Brain pericyte (primary cell): Measurements from ENCODE around the gene TIMM21.

ENCODE experiments used
- DNase-seq: peaks from one replicate; pipeline ENCODE4 v3.0.0-alpha.2; 2012; ENCODE audit warnings: low read depth, low spot score

Gene TIMM21

DNA sequence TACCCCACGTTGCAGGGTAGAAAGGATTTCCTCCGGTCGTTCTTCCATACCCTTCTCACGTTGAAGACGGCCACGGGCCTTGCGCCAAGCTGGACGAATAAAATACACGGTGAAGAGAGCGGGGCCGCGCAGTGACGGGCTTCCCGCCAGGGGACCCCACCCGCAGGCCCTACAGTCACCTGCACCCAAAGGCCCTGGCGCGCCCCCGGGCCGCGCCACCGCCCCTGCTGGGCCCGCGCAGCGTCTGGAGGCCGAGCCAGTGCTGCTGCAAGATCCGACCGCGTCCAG is 888 bp upstream of the TIMM21 start:
- DNase-seq, result no peak

DNA sequence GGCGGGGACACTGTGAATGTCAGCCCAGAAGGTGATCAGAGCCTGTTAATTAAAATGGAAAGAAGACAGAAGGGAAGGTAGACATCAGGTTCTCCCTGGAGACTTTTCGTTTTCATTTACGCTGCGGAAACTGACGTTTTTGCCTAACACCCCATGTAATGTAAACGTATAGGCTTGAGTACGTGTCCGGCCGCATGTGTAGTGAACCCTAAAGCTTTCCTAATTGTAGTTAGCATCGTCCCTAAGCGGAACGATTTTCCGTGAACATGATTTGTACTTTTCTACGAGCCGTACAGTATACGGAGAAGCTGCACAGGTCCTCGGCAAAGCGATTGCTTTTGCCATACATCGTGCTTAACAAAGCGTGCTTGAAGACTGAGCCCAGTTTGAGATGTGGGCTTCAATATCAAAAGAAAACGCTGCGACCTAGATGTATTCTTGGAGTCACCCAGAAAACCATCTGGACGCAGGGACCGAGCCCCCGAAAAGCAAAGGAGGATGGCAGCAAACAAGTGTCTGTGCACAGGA is 284 bp downstream of the TIMM21 start:
- no peak for DNase-seq

DNA sequence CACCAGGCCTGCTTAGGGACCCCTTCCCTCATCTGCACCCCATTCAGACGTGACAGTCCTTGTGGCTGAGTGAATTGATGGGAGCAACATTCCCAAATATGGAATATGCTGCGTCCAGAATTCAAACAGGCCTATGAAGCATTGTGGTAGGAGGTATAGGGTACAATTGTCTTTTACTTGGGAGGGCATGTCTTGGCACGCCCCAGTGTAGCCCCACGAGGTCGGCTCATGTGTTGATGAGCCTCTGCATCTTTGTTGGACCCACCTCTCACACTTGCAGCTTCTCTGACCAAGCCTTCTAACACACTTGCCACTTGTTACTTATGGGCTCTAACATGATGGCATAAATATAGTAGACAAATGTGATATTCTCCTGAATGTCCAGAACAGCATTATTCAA is 1.6 kb downstream of the TIMM21 start:
- DNase-seq, result no peak

DNA sequence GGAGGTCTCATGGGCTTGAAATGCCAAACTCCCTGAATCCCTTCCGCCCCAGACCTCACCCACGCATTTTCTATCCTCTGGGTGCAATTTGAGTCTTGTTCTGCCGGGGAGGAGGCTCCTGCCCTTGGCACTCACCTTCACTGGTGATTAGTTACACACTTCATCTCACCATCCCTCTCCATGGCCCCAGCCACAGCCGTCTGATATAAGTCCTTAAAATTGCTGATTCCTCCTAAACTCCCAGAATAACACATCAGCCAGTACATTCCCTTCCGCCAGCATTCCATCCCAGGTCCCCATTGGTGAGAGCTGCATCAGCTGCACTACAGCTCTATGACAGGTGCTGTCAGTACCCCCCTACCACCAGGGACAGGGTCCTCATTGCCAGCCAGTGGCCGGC is 3.9 kb downstream of the TIMM21 start:
- no peak for DNase-seq

DNA sequence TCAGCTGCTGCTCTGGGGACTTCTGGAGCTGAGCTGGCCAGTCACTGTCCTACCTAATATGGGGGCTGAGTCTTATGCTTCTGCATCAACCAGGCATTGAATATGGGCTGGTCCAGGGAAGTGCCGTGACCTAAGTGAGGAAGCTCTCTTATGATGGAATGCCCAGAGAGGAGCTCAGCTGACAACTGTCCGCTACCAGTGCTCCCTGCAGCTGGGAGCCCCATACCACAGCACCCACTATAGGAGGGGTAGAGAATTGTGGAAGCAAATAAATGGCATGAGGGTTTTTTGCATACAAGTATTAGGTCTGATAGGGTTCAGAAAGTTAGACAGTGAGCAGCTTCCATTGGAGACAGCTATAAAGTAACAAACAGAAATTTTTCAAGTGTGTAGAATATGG is 4.5 kb downstream of the TIMM21 start:
- no peak for DNase-seq

DNA sequence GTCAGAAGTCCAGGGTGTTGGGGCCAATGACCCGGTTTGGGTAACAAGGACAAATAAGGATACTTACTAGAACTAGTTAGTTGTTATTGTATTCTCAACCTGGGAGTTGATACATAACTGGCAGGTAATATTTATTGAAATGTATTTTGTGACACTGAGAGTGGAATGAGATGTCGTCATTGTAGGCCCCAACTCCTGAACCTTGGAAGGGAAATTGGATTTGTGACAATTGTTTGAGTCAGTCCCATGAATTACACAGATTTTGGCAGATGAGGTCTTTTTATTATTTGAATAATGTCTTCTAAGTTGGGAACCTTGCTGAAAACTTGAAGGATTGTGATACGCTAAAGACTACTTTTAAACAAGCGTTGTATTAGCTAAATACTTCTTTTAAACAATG is 5.1 kb downstream of the TIMM21 start:
- no peak for DNase-seq

DNA sequence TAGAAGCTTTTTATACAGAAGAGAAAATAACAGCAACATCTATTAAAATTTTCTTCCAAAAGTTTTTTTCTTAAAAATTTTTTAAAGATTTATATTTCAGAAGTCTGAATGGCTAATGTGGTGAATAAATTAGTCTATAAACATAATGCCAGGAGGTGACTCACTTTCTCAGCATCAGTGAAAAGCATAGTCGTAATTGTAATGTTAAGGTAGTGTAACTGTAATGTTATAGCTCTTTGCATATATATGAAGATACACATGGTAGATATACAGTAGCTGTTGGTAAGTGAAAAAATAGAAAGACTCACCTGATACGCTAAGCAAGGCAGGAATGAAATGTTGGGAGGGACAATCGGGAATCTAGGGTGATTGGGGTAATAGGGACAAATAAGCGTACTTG is 5.5 kb downstream of the TIMM21 start:
- no peak for DNase-seq

DNA sequence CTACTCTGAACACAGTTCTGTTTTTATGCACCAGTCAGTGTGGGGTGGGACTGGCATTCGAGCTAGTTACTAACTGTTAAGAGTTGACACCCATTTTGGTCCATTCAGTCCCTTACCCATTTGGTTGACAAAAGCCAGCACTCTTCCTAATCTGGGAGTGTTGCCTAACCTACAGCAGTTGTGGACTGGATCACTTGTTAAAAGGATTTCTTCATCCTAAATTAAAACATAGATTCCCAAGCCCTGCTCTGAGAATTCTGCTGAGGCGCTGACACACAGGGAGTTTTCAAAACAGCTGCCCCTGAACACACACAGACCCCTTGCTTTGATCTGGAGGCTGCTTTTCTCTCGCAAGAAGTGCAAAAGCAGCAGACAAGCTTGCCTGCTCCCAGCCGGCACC is 6.4 kb downstream of the TIMM21 start:
- DNase-seq, result no peak

DNA sequence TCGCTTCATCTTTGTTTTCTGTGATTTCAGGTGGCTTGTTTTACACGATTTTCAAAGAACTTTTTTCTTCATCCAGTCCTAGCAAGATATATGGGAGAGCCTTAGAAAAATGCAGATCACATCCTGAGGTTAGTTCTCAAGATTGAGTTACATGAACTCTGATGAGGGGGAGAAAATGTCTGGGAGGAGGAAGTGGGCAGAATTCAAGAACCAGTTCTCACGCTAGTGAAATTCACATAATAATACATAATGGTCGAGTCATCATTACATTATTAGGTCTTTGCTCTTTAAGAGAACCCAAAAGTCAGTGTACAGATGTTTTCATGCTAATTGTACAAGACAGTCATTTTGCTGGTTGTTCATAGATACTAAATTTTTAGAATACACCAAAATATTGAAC is 7.0 kb downstream of the TIMM21 start:
- DNase-seq, result no peak

DNA sequence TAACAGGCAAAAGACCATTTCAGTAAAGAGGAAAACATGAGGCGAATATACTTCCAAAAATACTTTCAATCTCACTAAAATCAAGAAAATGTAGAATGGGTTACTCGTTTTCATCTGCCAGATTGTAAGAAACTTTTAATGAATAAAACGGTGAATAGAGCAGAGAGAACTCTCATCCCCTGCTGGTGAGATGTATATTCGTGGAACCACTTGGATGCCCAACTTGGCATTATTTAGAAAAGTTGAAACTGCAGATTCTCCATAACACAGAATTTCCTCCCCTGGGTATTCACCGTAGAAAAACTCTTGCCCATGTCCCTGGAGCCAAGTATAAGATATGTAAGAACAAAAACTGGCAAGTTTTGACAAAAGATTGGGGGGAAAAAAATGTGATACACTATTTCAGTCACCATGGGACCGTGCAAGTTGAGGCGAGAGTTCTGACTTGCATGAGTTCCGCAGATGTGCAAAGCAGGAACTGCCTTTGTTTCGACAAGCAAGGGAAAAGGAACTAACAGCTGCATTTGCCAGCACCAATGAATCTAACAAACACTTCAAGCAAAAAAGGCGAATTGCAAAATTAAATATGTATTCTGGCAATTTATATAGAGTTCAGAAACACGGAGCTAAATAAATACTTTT is 14.8 kb downstream of the TIMM21 start:
- DNase-seq, result no peak

DNA sequence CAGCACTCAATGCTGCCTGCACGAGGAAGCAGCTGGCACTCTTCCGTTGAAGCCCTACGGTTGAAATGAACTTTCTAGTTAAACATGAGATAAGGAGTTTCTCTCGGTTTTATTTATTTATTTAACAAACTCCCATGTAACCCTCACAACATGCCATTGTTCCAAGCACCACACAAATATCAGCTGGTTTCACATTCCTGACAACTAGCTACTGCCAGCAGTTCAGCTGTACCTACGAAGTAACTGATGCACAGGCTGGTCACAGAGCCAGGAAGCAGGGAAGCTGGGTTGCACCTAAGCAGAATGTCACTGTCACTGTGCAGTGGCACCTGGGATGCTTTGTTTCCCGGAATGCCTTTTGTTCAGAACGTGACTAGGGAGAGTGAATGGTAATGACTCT is 18.1 kb downstream of the TIMM21 start:
- DNase-seq, result no peak

DNA sequence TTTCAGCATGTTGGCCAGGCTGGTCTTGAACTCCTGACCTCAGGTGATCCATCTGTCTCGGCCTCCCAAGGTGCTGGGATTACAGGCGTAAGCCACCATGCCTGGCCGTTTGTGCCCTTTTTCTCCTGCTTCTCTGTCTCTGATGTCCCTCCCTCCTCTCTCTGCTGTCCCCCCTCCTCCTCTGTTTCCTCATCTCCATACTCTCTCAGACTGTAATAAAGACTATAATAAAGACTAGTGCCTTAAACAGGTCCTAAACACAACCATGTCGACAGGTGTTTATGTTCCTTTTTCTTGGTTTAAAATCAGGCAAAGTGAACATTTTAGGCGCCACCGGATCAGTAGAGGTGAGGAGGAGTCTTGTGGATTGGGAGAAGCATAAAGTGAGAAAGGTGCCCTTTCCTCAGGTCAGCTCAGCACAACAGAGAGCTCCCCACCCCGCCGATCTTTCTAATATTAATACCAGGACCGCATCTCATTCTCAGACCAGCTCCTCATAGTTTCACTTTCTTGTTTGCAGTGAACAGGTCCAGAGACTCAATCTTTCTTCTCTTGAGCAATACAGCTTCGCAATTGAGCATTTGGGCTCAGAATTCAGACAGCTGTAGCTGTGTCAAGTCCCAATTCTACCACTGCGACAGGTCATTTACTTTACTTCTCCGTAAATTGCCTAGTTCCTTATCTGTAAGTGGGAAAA is 23.7 kb downstream of the TIMM21 start:
- no peak for DNase-seq

DNA sequence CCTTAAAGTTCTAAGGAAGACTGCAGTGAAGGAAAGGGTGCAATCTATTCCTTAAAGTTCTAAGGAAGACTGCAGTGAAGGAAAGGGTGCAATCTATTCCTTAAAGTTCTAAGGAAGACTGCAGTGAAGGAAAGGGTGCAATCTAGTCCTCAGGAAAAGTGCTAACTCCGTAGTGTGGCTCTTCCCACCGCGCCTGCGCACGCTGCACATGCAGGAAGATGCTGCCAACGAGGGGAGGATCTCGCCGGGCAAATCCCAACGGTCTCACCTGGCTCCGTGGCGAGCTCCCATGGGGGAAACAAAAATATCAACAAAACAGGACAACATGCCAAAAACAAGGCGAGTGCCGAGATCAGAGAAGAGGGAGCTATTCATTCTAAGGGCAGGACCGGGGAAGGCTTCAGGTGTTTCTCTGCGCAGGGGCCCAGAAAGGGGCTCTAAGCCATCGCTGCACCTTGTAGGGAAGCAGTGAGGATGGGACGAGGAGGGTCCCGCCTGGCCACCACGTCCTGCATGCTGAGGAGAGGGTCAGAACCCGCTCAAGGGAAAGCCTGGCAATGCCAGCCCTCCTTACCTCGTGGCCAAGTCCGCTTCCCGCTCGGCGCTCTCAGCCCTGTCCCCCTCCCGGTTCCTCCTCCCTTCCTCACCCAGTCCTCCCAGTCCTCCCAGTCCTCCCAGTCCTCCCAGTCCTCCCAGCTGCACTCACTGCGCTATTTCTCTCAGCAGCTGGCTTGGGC is 24.5 kb downstream of the TIMM21 start:
- DNase-seq, result no peak

DNA sequence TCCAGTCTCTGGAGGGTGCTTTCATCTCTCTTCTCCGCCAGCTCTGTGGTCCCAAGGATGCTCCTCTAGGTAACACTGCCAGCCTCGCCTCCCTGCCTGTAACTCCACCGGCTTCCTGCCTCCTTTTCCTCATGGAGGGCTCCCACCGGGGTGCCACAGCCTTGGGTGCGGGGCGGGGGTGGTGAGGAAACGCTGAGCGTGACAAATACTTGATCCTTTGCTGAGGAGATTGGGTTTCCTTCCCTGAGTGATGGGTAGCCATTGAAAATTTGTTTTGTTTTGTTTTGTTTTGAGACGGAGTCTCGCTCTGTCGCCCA is 25.1 kb downstream of the TIMM21 start:
- no peak for DNase-seq

DNA sequence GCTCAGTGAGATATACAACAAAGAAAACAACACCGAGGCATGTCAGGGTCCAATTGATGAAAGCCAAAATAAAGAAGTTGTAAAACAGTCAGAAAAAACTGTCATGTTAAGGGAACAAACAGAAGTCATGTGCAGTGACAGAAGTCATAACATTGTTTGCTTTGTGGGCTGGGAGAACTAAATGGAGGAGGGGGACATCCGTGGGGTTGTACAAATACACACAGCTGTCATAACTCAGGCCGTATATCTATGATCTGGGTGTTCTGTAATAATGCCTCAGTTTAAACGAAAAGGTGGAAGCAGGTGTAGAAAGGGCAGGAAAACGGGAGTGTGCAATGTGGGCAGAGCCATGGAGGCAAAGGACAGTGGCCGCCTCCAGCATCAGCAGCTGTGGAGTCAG is 27.3 kb downstream of the TIMM21 start:
- no peak for DNase-seq

DNA sequence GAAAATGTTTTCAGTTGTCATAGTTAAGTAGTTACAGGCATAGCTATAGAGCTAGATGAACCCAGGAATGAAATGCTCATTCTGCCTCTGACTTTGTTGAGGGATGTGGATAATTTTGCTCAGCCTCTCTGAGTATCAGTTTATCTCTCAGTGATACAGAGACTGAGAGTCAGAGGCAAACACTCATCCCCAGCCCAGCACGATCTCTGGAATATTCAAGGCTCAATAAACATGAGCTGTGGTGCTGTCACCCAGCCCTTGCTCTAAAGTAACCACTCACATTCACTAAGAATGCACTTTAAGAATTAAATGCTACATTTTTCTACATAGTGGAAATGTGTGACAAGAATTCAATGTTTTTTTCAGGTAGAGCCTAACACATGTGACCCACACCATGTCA is 30.6 kb downstream of the TIMM21 start:
- DNase-seq, result no peak

DNA sequence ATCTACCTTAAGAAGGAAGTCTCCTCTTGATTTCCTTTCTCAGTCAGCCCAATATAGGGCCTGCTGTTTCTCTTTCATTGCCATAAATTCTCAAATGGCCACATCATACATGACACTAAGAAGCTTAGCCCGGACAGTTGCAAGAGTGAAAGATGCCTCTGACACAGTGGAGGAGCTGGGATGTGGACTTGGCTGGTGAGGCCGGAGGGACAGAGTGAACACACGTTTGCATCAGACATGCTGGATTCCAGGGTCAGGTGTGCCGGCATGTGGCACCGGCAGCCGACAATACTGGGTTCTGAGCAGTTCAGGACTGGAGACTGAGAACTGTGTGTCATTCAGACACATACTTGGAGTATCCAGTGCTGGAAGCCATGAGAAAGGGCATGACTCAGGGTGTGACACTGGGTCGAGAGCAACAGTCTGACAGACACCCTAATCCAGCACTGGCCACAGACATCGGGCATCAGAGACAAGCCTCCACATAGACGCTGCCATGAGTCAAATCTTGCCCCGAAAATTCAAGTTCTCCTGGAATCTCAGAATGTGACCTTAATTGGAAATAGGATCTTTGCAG is 31.4 kb downstream of the TIMM21 start:
- DNase-seq, result no peak

DNA sequence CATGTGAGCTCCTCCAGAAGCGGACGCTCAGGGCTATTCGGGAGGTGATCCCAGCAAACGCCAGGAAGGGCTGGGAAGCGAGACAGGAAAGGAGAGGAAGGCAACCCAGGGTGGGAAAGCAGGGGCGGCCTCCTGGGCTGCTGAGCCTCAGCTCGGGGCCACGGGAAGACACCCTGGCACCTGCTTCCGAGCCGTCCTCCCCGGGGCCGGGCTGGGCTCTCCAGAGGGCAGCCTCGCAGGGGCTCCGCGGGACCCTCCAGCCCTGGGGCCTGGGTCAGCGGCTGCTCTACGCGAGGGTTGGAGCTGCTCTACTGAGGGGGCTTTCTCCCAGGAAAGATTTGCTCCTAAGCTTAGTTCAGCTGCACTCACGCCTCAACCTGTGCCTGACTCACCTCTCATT is 34.0 kb downstream of the TIMM21 start:
- DNase-seq, result no peak

DNA sequence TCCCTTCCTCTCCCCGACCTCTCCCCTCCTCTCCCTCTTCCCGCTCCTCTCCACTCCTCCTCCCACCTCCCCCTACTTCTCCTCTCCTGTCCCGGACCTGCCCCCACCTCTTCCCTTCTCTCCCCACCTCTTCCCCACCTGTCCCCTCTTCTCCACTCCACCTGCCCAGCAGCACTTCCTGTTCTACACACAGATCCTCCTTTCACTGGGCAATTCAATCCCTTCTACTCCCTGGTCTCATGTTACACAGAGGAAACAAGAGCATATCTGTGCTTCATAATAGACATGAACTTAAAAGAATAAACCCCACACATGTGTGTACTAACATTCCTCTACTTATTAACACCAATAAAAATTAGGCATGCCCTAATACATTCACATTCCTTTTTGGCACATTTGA is 34.8 kb downstream of the TIMM21 start:
- DNase-seq, result no peak

DNA sequence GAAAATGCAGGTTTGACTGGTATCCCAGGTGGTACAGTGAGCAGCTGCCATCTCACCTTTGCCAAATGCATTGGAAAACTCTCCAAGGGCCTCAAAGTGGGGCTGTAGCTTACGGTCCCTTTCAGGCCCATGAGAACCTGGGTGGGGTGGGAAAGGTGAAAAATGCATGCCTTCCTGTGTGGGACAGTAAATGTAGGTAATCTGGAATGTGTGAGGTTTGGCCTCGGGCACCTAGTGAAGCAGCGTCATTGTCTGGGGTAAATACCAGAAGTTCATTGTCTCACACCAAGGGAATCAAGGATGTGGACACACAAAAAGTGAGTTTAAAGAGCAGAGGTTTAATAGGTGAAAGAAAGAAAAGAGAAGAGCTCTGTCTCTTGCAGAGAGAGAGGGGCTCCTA is 36.6 kb downstream of the TIMM21 start:
- DNase-seq, result no peak

DNA sequence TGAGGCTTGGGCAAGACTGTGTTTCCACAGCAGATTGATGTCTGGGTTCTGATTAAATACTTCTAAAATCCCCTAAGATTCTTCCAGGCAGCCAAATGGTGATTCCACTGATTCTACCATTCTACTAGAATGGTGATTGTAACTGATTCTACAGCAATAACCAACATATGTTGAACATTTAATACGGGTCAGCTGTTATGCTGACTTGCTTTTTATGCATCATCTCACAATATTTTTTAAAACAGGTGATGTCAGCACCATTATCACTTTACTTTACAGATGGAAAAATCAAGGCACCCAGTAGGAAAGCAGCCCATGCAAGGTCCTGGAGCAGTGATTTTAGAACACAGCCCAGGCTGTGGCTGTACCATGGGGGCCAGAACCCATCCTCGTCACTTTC is 37.5 kb downstream of the TIMM21 start:
- no peak for DNase-seq

DNA sequence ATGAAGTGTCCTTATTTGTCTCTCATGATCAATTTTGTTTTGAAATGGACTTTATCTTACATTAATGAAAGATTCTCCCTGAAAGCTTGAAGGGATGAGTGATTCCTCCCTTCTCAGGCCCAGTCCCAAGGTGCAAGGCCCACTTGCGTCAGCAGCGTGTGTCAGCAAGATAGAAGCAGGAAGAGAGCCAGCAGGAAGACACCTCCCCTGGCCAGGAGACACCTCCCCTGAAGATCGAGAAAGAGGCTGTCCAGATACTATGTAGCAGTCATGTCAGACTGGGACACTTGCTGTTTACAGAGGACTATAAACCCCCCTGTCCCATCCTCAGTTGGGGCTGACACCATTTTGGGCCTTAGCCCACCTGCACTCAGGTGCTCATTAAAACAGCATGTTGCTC is 38.3 kb downstream of the TIMM21 start:
- no peak for DNase-seq

DNA sequence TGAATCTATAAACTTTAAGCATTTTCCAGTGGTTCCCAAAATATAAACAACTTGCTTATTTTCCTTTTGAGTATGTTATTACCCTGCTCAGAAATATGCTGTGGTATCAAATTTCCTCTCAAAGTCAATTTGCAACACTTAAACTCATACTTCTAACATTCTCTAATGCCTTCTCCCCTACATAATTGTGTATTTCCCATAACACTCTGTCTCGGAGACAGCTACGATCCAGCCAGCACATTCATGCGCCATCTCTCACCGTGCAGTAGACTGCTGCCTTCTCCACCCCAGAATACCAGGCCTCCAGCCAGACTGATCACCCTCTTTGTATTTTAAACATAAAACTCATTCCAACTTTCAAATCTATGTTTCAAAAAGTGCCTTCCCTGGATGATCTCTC is 41.8 kb downstream of the TIMM21 start:
- DNase-seq, result no peak
